GM19468 (cell line): Measurements from ENCODE around the gene FAM174C.
"Not testable (repeated sequence)": the region's sequence is repeated elsewhere in the genome, so short reads cannot be mapped to it uniquely, and the experiment has no call there.

Experiments used
- ATAC-seq: cut with Tn5 transposase; IDR thresholded peaks from one replicate; pipeline ENCODE4 v1.9.1; 2021; ENCODE audit warnings: mild to moderate bottlenecking, moderate library complexity, moderate number of reproducible peaks; ENCODE audit not compliant: unreplicated experiment; ENCODE audit errors: extremely low read depth

FAM174C gene

GRCh38 chr19:1294688-1295087, 19.4 kb downstream of the FAM174C start:
- no peak for ATAC-seq

GRCh38 chr19:1295169-1296012, 20.1 kb downstream of the FAM174C start:
- no peak for ATAC-seq

GRCh38 chr19:1296078-1296477, 20.7 kb downstream of the FAM174C start:
- ATAC-seq, result no peak

GRCh38 chr19:1296575-1297271, 21.4 kb downstream of the FAM174C start:
- ATAC-seq, result no peak

- no peak for ATAC-seq
These were observed 22.9 kb downstream of the FAM174C start for GRCh38 chr19:1298235-1298634.

GRCh38 chr19:1299801-1300200, 24.5 kb downstream of the FAM174C start:
- no peak for ATAC-seq

GRCh38 chr19:1300744-1301490, 25.6 kb downstream of the FAM174C start:
- no peak for ATAC-seq

GRCh38 chr19:1302533-1303239, 27.4 kb downstream of the FAM174C start:
- no peak for ATAC-seq

- ATAC-seq, result no peak
These were observed 29.0 kb downstream of the FAM174C start for GRCh38 chr19:1304197-1304924.

GRCh38 chr19:1305354-1305753, 30.0 kb downstream of the FAM174C start:
- not testable (repeated sequence) for ATAC-seq

GRCh38 chr19:1307320-1307719, 32.0 kb downstream of the FAM174C start:
- ATAC-seq, result no peak

GRCh38 chr19:1307755-1308303, 32.5 kb downstream of the FAM174C start:
- ATAC-seq, result no peak

- no peak for ATAC-seq
These were observed 33.4 kb downstream of the FAM174C start for GRCh38 chr19:1308718-1309117.

- ATAC-seq, result no peak
These were observed 34.9 kb downstream of the FAM174C start for GRCh38 chr19:1309977-1310852.

- no peak for ATAC-seq
These were observed 35.5 kb downstream of the FAM174C start for GRCh38 chr19:1310853-1311180.

GRCh38 chr19:1311543-1312091, 36.3 kb downstream of the FAM174C start:
- ATAC-seq, result no peak

- no peak for ATAC-seq
These were observed 37.7 kb downstream of the FAM174C start for GRCh38 chr19:1312767-1313694.
